Cerebellar nuclear complex (tissue), 1 donor: Measurements from ENCODE around the gene AFF3.
"Not testable (repeated sequence)": the region's sequence is repeated elsewhere in the genome, so short reads cannot be mapped to it uniquely, and the experiment has no call there.

Source experiments
- DNase-seq, 2 experiments: peaks; one replicate each; lab custom pipeline; 2025; lab: John Stamatoyannopoulos, UW

AFF3 gene

DNA sequence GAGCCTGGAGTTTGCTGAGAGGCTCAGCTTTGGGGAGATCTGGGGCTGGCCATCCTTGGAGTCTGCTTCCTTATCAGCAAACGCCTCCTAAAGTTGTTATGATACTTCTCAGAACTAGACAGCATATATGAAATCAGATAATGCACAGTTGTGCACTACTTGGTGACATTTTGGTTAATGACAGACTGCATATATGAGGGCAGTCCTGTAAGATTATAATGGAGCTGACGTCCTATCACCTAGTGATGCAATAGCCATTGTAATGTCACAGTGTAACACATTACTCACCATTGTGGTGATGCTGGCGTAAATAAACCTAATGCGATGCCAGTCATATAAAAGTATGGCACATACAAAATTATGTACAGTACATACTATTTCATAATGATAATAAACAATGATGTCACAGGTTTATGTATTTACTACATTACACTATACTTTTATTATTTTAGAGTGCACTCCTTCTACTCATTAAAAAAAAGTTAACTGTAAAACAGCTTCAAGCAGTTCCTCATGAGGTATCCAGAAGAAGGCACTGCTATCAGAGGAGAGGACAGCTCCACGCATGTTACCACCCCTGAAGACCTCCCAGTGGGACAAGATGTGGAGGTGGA, 354.5 kb downstream of the AFF3 start:
- DNase-seq, result no peak

DNA sequence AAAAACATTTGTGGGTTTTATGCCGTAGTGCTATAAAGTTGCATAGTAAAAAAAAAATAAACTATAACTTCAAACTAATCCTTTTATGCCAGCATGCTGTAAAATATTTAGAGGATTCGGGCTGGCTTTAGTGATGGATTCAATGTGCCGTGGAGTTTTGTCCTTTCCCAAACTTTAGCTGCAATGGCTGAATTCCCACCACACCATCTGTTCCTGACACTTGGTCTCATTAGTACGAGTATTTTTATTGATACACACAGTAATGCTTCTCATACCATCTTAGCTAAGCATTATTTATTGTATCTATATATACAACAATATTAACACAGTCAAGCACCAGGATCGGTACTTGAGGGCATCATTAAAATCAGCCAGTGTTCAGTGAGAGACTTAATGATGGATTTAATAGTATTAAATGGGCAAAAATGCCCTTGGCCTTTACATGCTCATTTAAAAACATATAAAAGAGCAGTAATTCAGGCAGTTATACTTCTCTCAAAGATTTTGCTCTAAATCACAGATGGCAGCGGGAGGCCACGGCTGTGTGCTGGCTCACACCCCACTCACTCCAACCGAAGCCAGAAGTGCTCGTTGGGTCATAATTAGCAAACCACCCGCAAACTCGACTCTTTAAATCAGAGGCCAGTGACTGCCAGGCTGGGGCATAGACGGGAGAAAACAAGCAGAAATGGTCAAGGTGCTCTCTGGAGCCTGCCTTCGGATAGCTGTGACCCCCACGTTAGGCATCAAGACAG, 355.6 kb downstream of the AFF3 start:
- DNase-seq, result peak in 1 of 2 experiments; percentile 15

DNA sequence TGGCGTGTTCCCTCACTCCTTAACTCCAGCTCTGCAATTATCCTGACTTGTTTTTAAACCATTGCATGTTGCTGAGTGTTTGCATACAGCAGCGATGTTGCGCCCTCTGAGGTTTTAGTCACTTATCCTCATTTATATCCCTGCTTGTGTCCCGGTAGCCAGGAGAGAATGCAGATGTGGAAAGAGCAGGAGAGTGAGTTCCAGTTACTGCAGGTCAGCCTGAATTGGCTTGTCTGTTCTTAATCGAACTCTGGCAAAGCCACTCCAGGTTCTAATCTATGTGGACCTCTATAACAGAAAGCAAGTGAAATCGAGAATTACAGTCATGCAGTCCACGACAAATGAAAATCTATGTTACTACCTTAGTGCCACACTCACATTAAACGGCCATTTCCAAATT, 357.4 kb downstream of the AFF3 start:
- DNase-seq, result no peak

DNA sequence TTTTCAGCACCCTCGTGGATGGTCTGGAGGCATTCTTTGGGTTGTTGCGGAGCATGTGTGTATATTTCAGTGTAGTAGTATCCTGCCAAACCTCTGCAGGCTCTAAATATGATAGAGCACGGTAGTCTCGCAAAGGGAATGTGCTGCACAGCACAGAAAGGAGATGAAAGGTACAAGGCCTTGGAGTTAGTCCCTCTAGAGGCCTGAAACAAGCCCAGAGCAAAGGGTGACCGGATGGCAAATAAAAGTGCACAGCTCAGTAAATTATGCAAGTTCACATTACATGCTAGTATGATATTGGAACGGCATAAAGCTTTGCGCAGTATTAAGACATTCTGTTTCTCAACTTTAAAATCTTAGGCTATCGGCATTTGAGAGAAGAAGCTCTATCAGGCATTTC, 358.1 kb downstream of the AFF3 start:
- no peak for DNase-seq

DNA sequence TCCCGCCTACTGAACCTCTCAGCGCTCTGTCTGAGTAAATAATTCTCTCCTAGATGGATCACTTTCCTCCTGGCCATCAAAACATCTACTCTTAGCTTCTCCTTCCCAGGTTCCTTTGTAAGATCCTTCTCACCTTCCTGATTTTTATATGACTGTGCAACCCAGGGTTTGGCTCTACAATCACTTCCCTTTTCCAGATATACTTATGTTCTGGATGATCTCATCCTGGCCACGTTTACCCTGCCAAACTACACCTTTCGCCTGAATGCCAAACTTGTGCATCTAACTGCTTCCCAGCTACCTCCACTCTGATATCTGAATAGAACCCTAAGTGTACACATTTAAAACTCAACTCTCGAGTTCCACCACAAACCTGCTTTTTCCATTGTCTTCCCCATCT, 362.1 kb downstream of the AFF3 start:
- no peak for DNase-seq

DNA sequence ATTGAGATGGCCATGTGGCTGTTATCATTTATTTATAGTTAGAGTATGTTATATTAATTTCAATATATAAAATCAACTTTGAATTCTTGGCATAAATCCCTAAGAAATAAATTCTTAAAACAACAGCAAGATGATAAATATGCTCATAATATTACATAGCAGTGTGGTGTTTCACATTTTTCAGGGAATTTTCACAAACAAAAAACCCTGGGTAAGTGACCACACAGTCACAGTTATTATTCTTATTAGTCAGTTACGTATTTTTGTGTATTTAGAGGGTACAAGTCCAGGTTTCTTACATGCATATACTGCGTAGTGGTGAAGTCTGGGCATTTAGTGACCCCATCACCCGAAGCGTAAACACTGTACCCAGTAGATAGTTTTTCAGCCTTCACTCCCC, 363.1 kb downstream of the AFF3 start:
- no peak for DNase-seq

DNA sequence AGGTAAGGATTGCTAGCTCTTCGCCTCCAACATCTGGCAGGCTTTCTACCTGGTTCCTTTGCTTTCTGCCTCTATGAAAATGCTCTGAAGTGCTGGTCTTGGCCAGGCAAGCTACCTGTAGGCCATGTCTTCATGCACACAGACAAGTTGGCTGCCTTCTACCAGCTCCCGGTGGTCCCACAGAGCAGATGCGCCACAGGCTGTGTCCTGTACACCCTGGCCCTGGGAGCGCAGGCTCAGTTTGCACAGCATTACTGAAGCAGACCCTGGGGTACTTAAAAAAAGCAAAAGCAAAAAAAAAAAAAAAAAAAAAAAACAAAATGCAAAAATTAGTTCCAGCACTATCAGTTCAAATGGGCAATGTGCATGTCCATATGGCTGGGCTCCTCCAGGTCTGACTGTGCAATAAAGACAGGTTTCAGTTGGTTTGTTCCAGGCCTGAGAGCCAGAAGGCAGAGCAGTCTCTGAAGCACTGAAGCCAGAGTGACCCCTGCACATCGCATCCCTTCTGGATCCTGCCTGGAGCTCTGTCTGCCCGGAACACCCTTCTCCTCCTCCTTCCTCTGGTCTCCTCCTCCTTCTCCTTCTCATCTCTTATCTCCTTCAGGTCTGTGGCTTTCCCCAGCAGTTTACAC, 364.6 kb downstream of the AFF3 start:
- peak; percentile 45 to 47 for DNase-seq

DNA sequence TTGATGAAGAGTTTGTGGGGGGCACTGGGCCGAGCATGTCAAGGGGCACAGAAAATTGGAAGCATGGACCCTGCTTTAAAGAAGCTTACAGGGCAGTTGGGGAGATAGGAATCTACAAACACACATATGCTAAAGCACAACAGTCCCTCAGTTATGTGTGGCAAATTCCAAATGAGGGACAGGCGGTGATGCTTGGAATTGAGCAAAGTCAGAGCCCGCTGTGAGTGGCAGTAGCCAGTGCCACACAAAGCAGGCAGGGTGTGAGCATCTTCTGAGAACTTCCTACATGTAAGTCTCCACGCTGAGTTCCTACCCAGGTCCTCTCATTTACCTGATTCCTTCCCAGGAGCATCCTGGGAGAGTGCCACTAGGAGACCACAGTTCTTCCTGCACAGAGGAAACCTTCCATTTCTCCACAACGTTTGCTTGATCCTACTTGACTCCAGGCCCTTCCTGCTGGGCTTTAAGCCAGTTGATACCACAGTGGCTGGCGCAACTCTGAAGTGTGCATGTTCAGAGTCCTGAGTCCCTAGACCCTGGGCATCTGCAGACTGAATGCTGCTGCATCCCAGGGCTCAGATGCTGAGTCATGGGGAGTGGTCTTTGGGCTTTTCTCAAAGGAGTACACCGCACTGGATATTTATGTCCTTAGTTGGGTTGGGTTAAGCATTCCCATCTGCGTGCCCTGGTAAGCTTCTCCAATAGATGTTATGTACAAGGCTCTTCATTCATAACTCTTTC, 365.3 kb downstream of the AFF3 start:
- DNase-seq, result peak in 1 of 2 experiments; percentile 47

DNA sequence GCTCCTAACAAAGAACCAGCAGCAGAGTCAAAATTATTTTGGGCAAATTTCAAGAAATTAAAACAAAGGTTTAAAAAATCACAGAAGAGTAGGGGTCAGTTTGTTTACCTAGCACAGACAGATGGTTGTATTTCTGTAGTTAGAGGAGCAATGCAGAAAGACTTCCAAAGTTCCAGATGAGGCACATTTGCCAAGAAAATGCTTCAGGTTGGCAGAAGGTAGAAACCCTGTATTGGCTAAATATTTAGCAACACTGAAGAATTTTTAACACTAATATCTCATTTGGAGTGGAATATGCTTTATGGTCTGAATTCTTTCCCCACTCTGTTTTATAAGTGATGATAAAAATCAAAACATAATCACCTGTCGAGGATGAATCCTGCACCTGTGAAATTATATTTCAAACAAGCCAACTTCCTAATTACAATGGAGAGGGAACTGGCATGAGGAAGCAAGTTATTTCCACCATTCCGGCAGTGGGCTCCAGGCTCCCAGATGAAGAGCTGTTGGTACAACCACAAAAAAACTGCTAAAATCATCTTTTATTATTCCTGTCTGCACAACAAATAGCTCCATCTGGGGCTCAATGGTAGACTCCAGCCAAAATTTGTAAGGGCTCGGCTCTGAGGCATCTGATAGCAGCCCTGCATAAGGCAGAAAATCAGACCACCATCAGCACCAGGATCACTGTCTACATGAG, 366.0 kb downstream of the AFF3 start:
- peak in 1 of 2 experiments; percentile 83 for DNase-seq

DNA sequence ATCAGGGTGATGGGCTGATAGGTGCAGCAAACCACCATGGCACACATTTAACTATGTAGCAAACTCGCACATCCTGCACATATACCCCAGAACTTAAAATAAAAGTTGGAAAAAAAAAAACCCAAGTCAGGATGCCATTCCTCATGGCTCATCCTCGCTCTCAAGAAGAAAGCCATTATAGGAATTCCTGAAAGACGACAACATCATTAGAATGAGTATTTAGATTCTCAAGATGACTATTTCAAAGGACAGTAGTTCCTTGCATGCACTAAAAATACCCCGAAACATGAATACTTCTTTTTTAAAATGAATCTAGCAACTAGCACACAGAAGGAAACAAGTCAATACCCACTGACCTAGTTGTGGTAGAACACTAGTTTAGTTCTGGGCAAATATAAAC, 366.8 kb downstream of the AFF3 start:
- no peak for DNase-seq

DNA sequence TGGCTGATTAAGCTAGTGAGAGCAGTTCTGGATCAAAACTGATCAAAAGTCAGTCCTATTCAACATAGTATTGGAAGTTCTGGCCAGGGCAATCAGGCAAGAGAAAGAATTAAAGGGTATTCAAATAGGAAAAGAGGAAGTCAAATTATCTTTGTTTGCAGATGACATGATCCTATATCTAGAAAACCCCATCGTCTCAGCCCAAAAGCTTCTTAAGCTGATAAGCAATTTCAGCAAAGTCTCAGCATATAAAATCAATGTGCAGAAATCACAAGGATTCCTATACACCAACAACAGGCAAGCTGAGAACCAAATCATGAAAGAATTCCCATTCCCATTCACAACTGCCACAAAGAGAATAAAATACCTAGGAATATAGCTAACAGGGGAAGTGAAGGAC, 368.7 kb downstream of the AFF3 start:
- DNase-seq, result not testable (repeated sequence)

DNA sequence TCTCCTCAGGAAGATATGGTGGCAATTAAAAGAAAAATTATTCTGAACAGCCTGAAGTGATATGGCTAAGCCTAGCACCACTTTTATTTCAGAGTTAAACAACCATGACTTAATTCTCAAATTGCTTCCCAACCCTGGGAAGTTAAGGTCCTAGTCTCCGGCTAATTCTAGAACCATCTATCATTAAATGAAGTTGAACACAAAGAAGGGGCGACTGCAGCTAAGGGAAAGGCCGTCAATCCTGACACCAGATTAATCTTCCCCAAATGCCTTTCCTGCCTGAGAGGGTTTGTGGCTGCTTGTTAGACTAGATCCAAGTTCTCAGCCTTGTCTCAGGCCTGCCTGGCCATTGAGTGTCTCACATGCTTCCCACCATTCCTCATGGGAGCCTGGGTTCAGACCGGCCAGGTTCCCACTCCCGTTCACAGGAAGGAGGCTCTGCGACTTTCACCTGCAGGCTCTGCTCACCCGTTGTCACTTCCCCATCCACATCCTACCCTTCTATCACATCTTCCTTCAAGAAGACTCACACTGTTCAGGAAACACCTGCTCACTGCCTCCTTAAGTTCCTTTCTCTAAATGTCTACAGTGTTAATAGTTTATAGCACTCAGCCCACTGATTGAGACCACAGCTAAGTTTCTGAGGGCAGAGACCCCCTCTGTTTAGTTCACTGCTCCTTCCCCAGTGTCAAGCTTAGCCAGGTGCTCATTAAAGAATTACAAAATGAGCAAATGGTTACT, 369.6 kb downstream of the AFF3 start:
- no peak for DNase-seq

DNA sequence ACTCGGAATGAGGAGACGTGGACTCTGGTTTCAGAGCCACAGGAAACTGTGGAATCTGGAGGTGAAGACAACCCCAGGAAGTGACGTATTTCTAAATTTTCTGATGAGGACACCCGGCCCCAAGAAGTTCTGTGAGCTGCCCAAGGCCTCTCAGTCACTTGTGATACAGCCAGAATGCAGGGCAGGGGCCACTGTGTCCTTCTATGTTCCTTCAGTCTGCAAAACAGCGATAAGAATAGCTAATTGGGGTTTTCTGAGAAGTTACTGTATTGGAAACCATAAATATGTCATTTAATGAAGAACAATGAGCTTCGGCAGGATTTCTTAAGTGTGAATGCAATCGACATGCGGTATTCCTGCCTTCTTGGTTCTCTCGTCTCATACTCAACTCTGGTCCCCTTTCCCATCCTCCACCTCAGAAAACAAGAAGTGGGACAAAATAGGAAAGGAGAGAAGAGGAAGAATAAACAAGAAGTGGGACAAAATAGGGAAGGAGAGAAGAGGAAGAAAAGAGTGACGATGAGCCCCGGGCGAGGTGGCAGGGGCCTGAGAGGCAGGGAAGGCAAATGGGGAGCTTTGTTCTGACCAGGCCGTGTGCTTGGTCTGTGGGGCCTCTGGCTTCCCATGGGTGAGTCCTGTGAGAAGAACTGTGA, 370.6 kb downstream of the AFF3 start:
- no peak for DNase-seq

DNA sequence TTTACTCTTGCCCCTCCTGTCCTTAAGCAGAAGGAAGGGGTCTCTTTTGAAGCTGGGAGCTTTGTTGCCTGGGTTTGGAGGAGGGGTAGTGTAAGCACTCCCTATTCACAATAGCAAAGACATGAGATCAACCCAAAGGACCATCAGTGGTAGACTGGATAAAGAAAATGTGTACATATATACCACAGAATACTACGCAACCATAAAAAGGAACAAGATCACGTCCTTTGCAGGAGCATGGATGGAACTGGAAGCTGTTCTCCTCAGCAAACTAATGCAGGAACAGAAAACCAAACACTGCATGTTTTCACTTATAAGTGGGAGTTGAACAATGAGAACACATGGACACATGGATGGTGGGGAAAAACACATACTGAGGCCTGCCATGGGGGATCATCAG, 371.5 kb downstream of the AFF3 start:
- DNase-seq, result no peak

DNA sequence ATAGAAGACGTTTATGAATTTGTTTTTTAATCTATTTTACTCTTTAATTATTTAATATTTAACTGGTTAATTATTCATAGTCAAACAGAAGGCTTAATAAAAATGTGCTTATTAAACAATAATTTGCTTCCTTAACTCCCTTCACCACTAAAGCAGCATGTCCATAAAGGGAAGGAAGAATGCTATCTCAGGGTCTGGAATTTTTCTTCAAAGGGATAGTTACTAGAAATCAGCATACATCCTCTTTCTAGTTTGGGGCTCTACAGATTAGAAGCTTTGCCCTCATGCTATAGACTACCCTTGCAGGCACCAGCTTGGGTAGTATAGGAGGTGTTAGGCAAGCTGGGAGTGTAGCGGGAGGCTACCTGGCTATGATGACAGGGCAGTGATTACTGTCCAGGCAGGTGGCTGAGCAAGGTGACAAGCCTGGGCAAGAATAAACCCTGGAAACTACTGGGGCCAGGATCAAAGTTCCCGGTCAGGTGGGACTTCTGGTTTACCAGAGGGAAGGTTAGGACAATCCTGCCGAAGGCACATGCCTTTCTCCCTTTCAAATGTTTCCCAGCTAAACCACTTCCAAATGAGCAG, 376.6 kb downstream of the AFF3 start:
- no peak for DNase-seq

DNA sequence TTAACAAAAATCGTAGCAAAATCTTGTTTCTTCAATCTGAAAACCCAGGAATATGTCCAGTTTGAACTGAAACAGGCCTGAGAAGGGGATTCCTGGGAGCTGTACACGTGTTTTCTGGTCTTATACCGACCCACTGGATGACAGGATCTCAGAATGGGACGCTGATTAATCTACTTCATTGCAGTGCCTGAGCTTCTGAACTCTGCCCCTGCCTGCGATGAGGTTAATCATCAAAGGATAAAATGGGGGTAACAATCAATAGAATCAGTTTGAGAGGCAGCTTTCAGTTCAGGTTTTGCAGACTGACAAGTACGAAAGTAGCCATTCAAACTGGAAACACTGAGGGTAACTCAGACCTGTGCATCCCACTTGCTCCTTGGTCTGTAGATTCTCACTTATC, 378.6 kb downstream of the AFF3 start:
- no peak for DNase-seq

DNA sequence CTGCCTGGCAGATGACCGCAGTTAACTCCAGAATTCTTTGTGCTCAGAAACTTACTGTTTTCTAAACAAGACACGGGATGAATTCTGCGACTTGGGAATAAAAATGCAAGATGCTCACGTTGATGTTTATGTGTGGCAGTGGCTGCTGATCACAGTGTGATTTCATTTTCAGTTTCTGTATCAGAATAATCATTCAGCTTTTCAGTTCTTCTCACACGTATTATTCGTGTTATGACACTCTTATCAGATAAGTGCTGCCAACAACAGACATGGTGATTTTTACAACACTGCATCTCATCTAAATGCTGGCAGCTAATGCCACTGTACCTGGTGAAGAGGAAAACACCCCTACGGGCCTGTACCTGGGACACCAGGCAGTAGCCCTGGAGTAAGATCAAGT, 379.7 kb downstream of the AFF3 start:
- DNase-seq, result no peak

DNA sequence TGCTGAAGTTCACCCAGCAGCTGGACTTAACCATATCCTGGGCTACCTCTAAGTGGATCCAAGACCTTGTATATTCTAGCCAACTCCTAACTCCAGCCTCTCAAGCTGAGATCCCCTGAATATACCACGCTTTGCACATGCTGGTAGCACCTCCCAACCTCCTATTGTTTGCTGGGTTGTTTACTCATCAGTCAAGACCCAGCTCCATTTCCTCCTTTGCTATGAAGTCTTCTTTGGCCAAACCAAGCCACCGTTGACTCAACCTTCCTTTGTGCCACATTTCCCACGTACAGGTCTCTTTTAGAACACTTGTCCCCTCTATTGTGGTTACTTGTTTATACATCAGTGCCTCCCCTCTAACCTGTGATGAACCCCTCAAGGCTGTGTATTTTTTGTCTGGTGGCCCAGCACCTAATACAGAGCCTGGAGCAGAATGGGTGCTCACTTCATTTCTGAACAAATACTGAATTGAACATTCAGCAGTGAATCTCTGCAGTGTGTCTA, 384.7 kb downstream of the AFF3 start:
- DNase-seq, result no peak

DNA sequence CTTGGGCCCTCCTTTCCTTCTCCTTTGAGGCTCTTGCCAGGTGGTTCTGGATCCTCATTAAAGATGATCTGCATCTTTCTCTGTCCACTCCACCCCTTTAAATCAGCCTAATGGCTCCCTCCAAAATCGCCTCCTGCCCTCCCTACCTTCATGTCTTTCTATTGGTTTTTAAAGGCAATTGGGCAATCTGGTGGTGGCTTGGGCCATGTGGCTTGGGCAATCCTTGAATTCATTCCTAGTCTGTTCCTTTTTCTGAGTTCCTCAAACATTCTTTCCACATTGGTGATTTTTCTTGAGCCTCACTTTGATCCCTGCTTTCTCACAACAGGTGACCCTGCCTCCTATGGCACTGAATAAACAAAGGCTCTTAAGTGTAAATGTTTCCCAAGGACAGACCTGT, 386.3 kb downstream of the AFF3 start:
- no peak for DNase-seq

DNA sequence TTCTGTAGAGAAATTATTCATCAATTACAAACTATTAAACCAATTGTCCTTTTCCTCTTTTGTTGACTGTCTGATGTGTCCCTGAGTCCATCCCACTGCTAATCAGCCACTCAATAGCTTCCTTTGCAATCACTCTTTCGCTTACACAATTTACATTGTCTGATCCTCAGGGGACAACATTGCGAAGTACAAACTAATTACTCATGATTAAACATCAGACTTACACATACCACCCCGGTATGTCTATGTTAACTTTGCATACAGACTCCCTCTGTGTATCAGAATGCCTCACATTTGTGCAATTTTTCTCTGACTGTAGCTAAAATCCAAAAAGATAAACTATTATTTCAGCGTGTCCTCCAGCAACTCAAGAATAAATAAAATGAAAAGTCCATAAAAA, 388.2 kb downstream of the AFF3 start:
- DNase-seq, result no peak
